GM10248 (cell line): ENCODE measurements around the gene JPT1.

ENCODE experiments used
- CTCF ChIA-PET: fragments of 300-600 bp; sonication (Branson Sonifier 250); formaldehyde crosslinking; extraction: SDS; loops from one replicate; lab custom pipeline; 2021; ENCODE audit warnings: antibody characterized with exemption; lab: Yijun Ruan, JAX
- POLR2A ChIA-PET: fragments of 350-650 bp; sonication (Branson Sonifier 250); formaldehyde crosslinking; extraction: SDS; loops from one replicate; lab custom pipeline; 2020; ENCODE audit warnings: antibody characterized with exemption; lab: Yijun Ruan, JAX
- DNase-seq: peaks from one replicate; pipeline ENCODE4 v3.0.0; 2012; ENCODE audit errors: extremely low spot score
- CTCF ChIP-seq: IDR thresholded peaks from 2 replicates; pipeline ENCODE4 v1.5.1; 2012; ENCODE audit warnings: mild to moderate bottlenecking, low read depth; ENCODE audit errors: extremely low read depth, missing control alignments, control extremely low read depth

JPT1 gene

GRCh38 chr17:75154195-75155106 is at the start of gene JPT1:
Gene JPT1, minus strand, starts transcription at chr17:75154512. Its CDS starts 115 bp downstream, at chr17:75154397.
- CTCF ChIA-PET, result interaction anchor here (1.0 to 1.6 kb wide), 5 partner anchors 9 to 47 kb away, joined by 3 to 7 read pairs (median 6); partner anchors contain the start of gene NT5C

GRCh38 chr17:75199886-75200618 is 45.7 kb upstream of the JPT1 start:
- ChIA-PET CTCF (interaction anchor here (0.6 to 9.1 kb wide), 16 partner anchors 12 to 237 kb away, joined by 3 to 116 read pairs (median 4); partner anchors contain the start of genes HID1, MIF4GD and SUMO2), POLR2A (no interaction called here)
- DNase-seq, result no peak
- no peak for TF ChIP-seq CTCF

More at GRCh38 chr17:75154195-75155106, at the start of gene JPT1:
- POLR2A ChIA-PET, result interaction anchor here (0.5 to 1.5 kb wide), 17 partner anchors 10 to 362 kb away, joined by 3 to 20 read pairs (median 4); partner anchors contain the start of genes ARMC7, MIF4GD, MRPL58 and NT5C
- TF ChIP-seq CTCF, result no peak
- DNase-seq, result peak; percentile 99

GRCh38 chr17:75194879-75195278 is 40.6 kb upstream of the JPT1 start:
- TF ChIP-seq CTCF, result no peak
- DNase-seq, result no peak
- ChIA-PET POLR2A (no interaction called here), CTCF (no interaction called here)

DNA sequence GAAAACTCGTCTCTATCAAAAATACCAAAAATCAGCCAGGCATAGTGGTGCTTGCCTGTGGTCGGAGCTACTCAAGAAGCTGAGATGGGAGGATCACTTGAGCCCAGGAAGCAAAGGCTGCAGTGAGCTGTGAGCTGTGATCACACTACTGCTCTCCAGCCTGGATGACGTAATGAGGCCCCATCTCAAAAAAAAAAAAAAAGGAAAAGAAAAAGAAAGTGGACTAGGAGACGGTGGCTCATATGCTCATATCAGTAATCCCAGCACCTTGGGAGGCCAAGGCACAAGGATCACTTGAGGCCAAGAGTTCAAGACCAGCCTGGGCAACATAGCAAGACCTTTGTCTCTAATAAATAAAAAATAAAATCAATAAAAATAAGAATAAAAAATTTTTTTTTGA is 37.3 kb upstream of the JPT1 start:
- CTCF ChIA-PET, result interaction anchor here (1.0 to 11.4 kb wide), 6 partner anchors 9 to 233 kb away, joined by 3 to 113 read pairs (median 4); partner anchors contain the start of gene MIF4GD
- DNase-seq, result no peak
- POLR2A ChIA-PET, result interaction anchor here (0.6 kb wide), 1 partner anchor 134 kb away, joined by 3 read pairs; no protein-coding TSS in a partner anchor
- TF ChIP-seq CTCF, result no peak

DNA sequence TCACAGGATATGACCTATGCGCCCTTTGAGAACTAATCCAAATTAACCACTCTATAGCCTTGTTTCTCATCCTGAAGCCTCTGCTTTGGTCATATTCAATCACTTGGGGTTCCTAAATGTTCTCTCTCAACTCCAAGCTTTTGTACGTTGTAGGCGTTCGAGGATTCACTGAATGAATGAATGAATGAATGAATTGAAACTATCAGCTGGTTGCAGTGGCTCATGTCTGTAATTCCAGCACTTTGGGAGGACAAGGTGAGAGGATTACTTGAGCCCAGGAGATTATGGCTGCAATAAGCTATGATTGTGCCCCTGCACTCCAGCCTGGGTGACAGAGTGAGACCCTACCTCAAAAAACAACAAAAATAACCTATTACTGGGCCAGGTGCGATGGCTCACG is 34.3 kb upstream of the JPT1 start:
- no peak for TF ChIP-seq CTCF
- CTCF ChIA-PET, result interaction anchor here (0.9 to 11.4 kb wide), 8 partner anchors 12 to 268 kb away, joined by 3 to 113 read pairs (median 6); partner anchors contain the start of genes NT5C and TMEM94

More for the DNA sequence above, 34.3 kb upstream of the JPT1 start:
- DNase-seq, result no peak
- POLR2A ChIA-PET, result no interaction called here
